ENCODE data around the gene DENND1A.

Gene DENND1A

GRCh38 chr9:123863164-123863855, 66.6 kb downstream of the DENND1A start:
- Histone ChIP-seq H3K4me3 (ENCODE audit: low read length in 2 of 2) (no peak overlapping the region), H3K9me3 (ENCODE audit: control insufficient read depth in 2 of 2, low read length in 2 of 2) (no peaks in the 10 kb centered on the region), H3K27me3 (ENCODE audit: control insufficient read depth in 1 of 2, insufficient read depth in 2 of 2, low read length in 2 of 2) (no peaks in the 10 kb centered on the region), H3K27ac (ENCODE audit: low read length) (no peak overlapping the region), H3K9ac (ENCODE audit: low read length in 2 of 2) (no peak overlapping the region), H3K4me1 (ENCODE audit: control insufficient read depth, insufficient read depth, low read length) (no peaks in the 10 kb centered on the region), H3K36me3 (ENCODE audit: control insufficient read depth in 2 of 2, insufficient read depth in 2 of 2, low read length in 2 of 2) (no peaks in the 10 kb centered on the region)

GRCh38 chr9:123861756-123862120, 68.2 kb downstream of the DENND1A start:
- Histone ChIP-seq H3K27me3 (ENCODE audit: control insufficient read depth in 1 of 2, insufficient read depth in 2 of 2, low read length in 2 of 2) (no peaks in the 10 kb centered on the region), H3K4me3 (ENCODE audit: low read length in 2 of 2) (no peak overlapping the region), H3K9ac (ENCODE audit: low read length in 2 of 2) (no peak overlapping the region), H3K36me3 (ENCODE audit: control insufficient read depth in 2 of 2, insufficient read depth in 2 of 2, low read length in 2 of 2) (no peaks in the 10 kb centered on the region), H3K4me1 (ENCODE audit: control insufficient read depth, insufficient read depth, low read length) (no peaks in the 10 kb centered on the region), H3K27ac (ENCODE audit: low read length) (no peak overlapping the region), H3K9me3 (ENCODE audit: control insufficient read depth in 2 of 2, low read length in 2 of 2) (no peaks in the 10 kb centered on the region)

DNA sequence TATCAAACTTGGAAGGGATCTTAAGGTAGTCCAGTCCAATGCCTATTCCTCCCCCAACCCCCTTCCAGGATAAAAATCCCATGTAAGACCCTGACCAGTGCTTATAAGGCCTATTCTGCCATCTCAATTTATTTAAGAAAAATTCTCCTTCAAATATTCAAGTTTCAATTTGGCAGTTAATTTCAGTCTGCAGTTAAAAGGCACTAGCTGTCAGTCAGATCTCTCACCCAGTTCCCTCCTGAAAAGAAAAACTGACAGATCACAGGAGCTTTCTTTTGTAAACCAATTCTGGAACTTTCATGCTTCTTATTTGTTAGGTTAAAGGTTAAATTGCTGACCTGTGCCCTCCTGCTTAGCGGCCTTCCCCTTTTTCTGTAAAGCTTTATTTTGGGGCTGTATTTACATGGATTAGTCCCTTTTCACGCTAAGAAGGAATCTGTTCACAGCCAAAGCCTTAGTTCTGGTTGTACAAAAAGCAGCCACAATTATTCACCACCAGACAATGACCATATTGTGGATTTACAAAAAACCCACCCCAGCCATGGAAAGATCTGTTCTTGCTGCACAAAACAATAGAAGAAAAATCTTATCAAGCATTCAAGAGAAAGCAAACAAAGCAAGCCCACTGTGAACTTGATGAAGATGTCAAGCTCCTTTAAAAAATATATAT, 68.7 kb downstream of the DENND1A start:
- Histone ChIP-seq H3K9me3 (ENCODE audit: control insufficient read depth in 2 of 2, low read length in 2 of 2) (no peaks in the 10 kb centered on the region), H3K27ac (ENCODE audit: low read length) (no peak overlapping the region), H3K4me3 (ENCODE audit: low read length in 2 of 2) (no peak overlapping the region), H3K36me3 (ENCODE audit: control insufficient read depth in 2 of 2, insufficient read depth in 2 of 2, low read length in 2 of 2) (no peaks in the 10 kb centered on the region), H3K27me3 (ENCODE audit: control insufficient read depth in 1 of 2, insufficient read depth in 2 of 2, low read length in 2 of 2) (no peaks in the 10 kb centered on the region), H3K9ac (ENCODE audit: low read length in 2 of 2) (no peak overlapping the region), H3K4me1 (ENCODE audit: control insufficient read depth, insufficient read depth, low read length) (no peaks in the 10 kb centered on the region)

GRCh38 chr9:123860603-123861002, 69.3 kb downstream of the DENND1A start:
- Histone ChIP-seq H3K36me3 (ENCODE audit: control insufficient read depth in 2 of 2, insufficient read depth in 2 of 2, low read length in 2 of 2) (no peaks in the 10 kb centered on the region), H3K4me3 (ENCODE audit: low read length in 2 of 2) (no peak overlapping the region), H3K27me3 (ENCODE audit: control insufficient read depth in 1 of 2, insufficient read depth in 2 of 2, low read length in 2 of 2) (no peaks in the 10 kb centered on the region), H3K4me1 (ENCODE audit: control insufficient read depth, insufficient read depth, low read length) (no peaks in the 10 kb centered on the region), H3K27ac (ENCODE audit: low read length) (no peak overlapping the region), H3K9me3 (ENCODE audit: control insufficient read depth in 2 of 2, low read length in 2 of 2) (no peaks in the 10 kb centered on the region), H3K9ac (ENCODE audit: low read length in 2 of 2) (no peak overlapping the region)

DNA sequence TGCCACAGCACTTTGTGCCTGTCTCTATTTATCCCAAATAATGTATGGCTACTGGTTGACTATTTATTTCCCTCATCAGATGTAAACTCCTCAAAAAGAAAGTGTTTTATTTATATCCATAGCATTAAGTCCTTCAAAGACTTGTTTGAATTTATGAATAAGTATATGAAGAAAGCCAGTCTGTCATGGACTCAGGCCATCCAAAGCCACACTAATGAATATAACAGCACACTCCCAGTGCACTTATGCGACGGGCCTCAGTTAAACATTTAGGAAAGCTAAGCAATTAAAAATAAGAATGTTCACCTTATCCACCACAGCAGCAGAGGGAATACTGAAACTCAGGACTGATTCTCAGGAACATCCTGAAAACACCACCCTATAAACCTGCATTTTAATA, 77.5 kb downstream of the DENND1A start:
- Histone ChIP-seq H3K9ac (ENCODE audit: low read length in 2 of 2) (no peak overlapping the region), H3K36me3 (ENCODE audit: control insufficient read depth in 2 of 2, insufficient read depth in 2 of 2, low read length in 2 of 2) (peaks cover 0 to 2% of the 10 kb centered on the region in 2 donors), H3K4me1 (ENCODE audit: control insufficient read depth, insufficient read depth, low read length) (no peaks in the 10 kb centered on the region), H3K9me3 (ENCODE audit: control insufficient read depth in 2 of 2, low read length in 2 of 2) (peaks cover 0 to 3% of the 10 kb centered on the region in 2 donors), H3K4me3 (ENCODE audit: low read length in 2 of 2) (no peak overlapping the region), H3K27me3 (ENCODE audit: control insufficient read depth in 1 of 2, insufficient read depth in 2 of 2, low read length in 2 of 2) (no peaks in the 10 kb centered on the region), H3K27ac (ENCODE audit: low read length) (no peak overlapping the region)

DNA sequence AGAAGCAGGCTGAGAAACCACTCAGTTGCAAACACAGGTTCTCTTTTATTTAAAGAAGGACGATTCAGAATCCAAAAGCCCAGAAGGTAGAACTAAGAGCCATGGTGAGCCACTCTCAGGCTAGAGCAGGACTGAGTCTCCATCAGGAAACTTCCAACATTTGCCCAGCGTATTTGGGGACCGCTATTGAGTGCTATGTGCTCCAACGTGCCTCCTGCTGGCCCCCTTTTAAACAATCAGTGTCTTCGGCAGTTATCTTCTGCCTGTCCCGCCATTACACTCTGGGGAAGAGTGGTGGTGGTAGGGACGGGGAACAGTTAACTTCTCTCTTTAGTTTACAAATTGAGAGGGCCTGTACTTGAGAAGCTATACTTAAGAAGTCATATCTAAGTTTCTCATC, 78.1 kb downstream of the DENND1A start:
- Histone ChIP-seq H3K27ac (ENCODE audit: low read length) (no peak overlapping the region), H3K4me1 (ENCODE audit: control insufficient read depth, insufficient read depth, low read length) (no peaks in the 10 kb centered on the region), H3K27me3 (ENCODE audit: control insufficient read depth in 1 of 2, insufficient read depth in 2 of 2, low read length in 2 of 2) (no peaks in the 10 kb centered on the region), H3K4me3 (ENCODE audit: low read length in 2 of 2) (no peak overlapping the region), H3K36me3 (ENCODE audit: control insufficient read depth in 2 of 2, insufficient read depth in 2 of 2, low read length in 2 of 2) (peaks cover 0 to 2% of the 10 kb centered on the region in 2 donors), H3K9me3 (ENCODE audit: control insufficient read depth in 2 of 2, low read length in 2 of 2) (peaks cover 0 to 7% of the 10 kb centered on the region in 2 donors), H3K9ac (ENCODE audit: low read length in 2 of 2) (no peak overlapping the region)

DNA sequence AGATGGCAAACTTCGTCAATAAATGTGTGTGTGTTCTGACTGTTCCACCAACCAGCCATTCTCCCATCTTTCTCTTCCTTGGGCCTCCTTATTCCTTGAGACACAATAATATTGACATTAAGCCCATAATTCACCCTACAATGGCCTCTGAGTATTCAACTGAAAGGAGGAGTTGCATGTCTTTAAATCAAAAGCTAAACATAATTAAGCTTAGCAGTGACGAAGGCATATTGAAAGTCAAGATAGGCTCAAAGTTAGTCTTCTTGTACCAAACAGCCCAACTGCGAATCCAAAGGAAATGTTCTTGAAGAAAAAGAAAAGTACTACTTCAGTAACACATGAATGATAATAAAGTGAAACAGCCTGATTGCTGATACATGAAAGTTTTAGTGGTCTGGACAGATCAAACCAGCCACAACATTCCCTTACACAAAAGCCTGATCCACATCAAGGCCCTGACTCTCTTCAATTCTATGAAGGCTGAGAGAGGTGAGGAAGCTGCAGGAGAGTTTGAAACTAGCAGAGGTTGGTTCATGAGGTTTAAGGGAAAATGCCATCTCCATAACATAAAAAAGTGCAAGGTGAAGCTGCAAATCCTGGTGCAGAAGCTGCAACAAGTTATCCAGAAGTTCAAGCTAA, 81.4 kb downstream of the DENND1A start:
- H3K36me3 ChIP-seq (ENCODE audit: control insufficient read depth in 2 of 2, insufficient read depth in 2 of 2, low read length in 2 of 2) = peaks cover 0 to 2% of the 10 kb centered on the region in 2 donors
- no peak overlapping the region for H3K4me3 ChIP-seq (ENCODE audit: low read length in 2 of 2)
- no peak overlapping the region for H3K27ac ChIP-seq (ENCODE audit: low read length)
- H3K27me3 ChIP-seq (ENCODE audit: control insufficient read depth in 1 of 2, insufficient read depth in 2 of 2, low read length in 2 of 2) = no peaks in the 10 kb centered on the region
- peaks cover 0 to 8% of the 10 kb centered on the region in 2 donors for H3K9me3 ChIP-seq (ENCODE audit: control insufficient read depth in 2 of 2, low read length in 2 of 2)
- no peak overlapping the region for H3K9ac ChIP-seq (ENCODE audit: low read length in 2 of 2)
- H3K4me1 ChIP-seq (ENCODE audit: control insufficient read depth, insufficient read depth, low read length) = no peaks in the 10 kb centered on the region

DNA sequence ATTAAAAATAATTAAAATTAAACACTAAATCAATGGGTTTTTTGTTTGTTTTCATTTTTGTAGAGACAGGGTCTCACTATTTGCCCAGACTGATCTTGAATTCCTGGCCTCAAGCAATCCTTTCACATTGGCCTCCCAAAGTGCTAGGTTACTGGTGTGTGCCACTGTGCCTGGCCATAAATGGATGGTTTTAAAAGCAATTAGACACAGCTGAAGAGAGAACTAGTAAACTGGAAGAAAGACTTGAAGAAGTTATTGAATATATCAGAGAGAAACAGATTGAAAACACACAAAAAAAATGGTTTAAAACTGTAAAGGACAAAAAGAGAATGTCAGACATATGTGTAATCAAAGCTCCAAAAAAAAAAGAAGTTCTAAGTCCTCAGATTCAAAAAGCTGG, 83.0 kb downstream of the DENND1A start:
- Histone ChIP-seq H3K9ac (ENCODE audit: low read length in 2 of 2) (no peak overlapping the region), H3K36me3 (ENCODE audit: control insufficient read depth in 2 of 2, insufficient read depth in 2 of 2, low read length in 2 of 2) (peaks cover 0 to 2% of the 10 kb centered on the region in 2 donors), H3K27ac (ENCODE audit: low read length) (no peak overlapping the region), H3K9me3 (ENCODE audit: control insufficient read depth in 2 of 2, low read length in 2 of 2) (peaks cover 0 to 12% of the 10 kb centered on the region in 2 donors), H3K4me3 (ENCODE audit: low read length in 2 of 2) (no peak overlapping the region), H3K27me3 (ENCODE audit: control insufficient read depth in 1 of 2, insufficient read depth in 2 of 2, low read length in 2 of 2) (no peaks in the 10 kb centered on the region), H3K4me1 (ENCODE audit: control insufficient read depth, insufficient read depth, low read length) (no peaks in the 10 kb centered on the region)

- Histone ChIP-seq H3K27me3 (ENCODE audit: control insufficient read depth in 1 of 2, insufficient read depth in 2 of 2, low read length in 2 of 2) (no peaks in the 10 kb centered on the region), H3K4me3 (ENCODE audit: low read length in 2 of 2) (no peak overlapping the region), H3K4me1 (ENCODE audit: control insufficient read depth, insufficient read depth, low read length) (no peaks in the 10 kb centered on the region), H3K9ac (ENCODE audit: low read length in 2 of 2) (no peak overlapping the region), H3K36me3 (ENCODE audit: control insufficient read depth in 2 of 2, insufficient read depth in 2 of 2, low read length in 2 of 2) (peaks cover 0 to 2% of the 10 kb centered on the region in 2 donors), H3K9me3 (ENCODE audit: control insufficient read depth in 2 of 2, low read length in 2 of 2) (peaks cover 0 to 12% of the 10 kb centered on the region in 2 donors), H3K27ac (ENCODE audit: low read length) (no peak overlapping the region)
Measured at GRCh38 chr9:123843703-123844102, 86.2 kb downstream of the DENND1A start.

DNA sequence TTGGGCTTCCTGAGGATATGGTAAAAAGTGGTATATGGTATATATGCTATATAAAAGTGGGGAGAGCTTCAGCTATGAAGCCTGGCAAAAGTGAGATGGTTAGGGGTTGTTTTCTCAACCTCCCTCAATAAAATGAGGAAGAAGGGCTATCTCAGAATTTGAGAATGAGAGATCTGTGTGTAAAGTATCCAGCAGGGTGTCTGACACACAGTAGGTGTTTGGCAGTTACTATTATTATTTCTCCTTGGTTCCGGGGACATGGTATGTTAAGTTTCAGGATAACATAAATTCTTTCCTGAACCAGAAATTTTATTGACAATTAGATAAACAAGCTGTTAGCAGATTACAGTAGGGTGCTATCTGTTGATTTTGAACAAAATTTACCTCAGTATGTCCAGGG, 94.1 kb downstream of the DENND1A start:
- no peaks in the 10 kb centered on the region for H3K4me1 ChIP-seq (ENCODE audit: control insufficient read depth, insufficient read depth, low read length)
- H3K4me3 ChIP-seq (ENCODE audit: low read length in 2 of 2) = no peak overlapping the region
- H3K9me3 ChIP-seq (ENCODE audit: control insufficient read depth in 2 of 2, low read length in 2 of 2) = no peaks in the 10 kb centered on the region
- no peaks in the 10 kb centered on the region for H3K27me3 ChIP-seq (ENCODE audit: control insufficient read depth in 1 of 2, insufficient read depth in 2 of 2, low read length in 2 of 2)
- no peak overlapping the region for H3K27ac ChIP-seq (ENCODE audit: low read length)
- H3K9ac ChIP-seq (ENCODE audit: low read length in 2 of 2) = no peak overlapping the region
- H3K36me3 ChIP-seq (ENCODE audit: control insufficient read depth in 2 of 2, insufficient read depth in 2 of 2, low read length in 2 of 2) = peaks cover 0 to 5% of the 10 kb centered on the region in 2 donors
